Large intestine (tissue), 3 donors: ENCODE data around the gene PIK3C2G. TPM values are rescaled to one million over a fixed set of nuclear protein-coding genes. Genes with fewer than 3 reads are reported as not detected.
A peak's percentile ranks its signal among the peaks of the same experiment; 100 is the strongest.

Experiments
- DNase-seq, 2 donors: peaks; one replicate each; pipeline versions ENCODE4 v3.0.0 to v3.0.0-alpha.2; 2013
- H3K27ac ChIP-seq: one replicate; pipeline ENCODE4 v1.5.1; 2013; ENCODE audit warnings: low read length
- H3K27me3 ChIP-seq: 2 replicates; pipeline ENCODE4 v1.6.1; 2013; ENCODE audit warnings: low read length; ENCODE audit not compliant: control insufficient read depth, insufficient read depth
- H3K36me3 ChIP-seq: 2 replicates; pipeline ENCODE4 v1.6.1; 2013; ENCODE audit warnings: low read length; ENCODE audit not compliant: control insufficient read depth, insufficient read depth
- H3K4me1 ChIP-seq: one replicate; pipeline ENCODE4 v1.6.1; 2013; ENCODE audit warnings: low read length; ENCODE audit not compliant: control insufficient read depth, insufficient read depth
- H3K4me3 ChIP-seq: one replicate; pipeline ENCODE4 v1.5.1; 2013; ENCODE audit warnings: low read length
- H3K9me3 ChIP-seq: one replicate; pipeline ENCODE4 v1.6.1; 2013; ENCODE audit warnings: mild to moderate bottlenecking, low read depth, low read length, moderate library complexity; ENCODE audit not compliant: control insufficient read depth
- WGBS: methylation state at CpG from one replicate; pipeline ENCODE4 v1.1.5; 2013; ENCODE audit warnings: low lambda C conversion rate; ENCODE audit not compliant: insufficient coverage; 5-methylcytosine and 5-hydroxymethylcytosine counted together
- polyA plus RNA-seq: library from polyadenylated mRNA; unstranded; fragments of 120-200 nt; gene quantifications from one replicate; pipeline ENCODE4 v1.2.1, GENCODE V29; 2013

PIK3C2G gene
- polyA plus RNA-seq, 1 donor = 2.1 TPM

DNA sequence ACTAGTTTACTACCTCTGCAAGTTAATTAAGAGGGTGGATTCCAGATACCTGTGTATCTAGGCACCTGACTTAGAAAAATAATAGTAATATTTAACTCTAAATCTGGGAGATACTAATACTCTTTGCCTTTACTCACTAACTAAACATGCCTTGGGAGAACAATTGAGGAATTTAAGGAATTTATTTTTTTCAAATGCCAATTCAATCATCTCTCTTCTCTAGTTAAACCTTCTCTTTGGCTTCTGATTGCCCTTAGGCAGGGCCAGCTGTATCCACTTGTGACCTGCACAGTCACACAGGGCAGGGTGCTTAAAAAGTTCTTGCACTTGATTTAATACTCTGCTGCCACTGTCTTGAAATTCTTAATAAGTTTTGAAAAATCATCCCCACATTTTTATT lies 334.1 kb downstream of the PIK3C2G start:
- no peak overlapping the region for H3K4me3 ChIP-seq
- no peaks in the 10 kb centered on the region for H3K9me3 ChIP-seq
- H3K27ac ChIP-seq = no peak overlapping the region
- no peaks in the 10 kb centered on the region for H3K36me3 ChIP-seq
- DNase-seq = no peak
- H3K27me3 ChIP-seq = no peaks in the 10 kb centered on the region
- peaks cover 3% of the 10 kb centered on the region for H3K4me1 ChIP-seq

DNA sequence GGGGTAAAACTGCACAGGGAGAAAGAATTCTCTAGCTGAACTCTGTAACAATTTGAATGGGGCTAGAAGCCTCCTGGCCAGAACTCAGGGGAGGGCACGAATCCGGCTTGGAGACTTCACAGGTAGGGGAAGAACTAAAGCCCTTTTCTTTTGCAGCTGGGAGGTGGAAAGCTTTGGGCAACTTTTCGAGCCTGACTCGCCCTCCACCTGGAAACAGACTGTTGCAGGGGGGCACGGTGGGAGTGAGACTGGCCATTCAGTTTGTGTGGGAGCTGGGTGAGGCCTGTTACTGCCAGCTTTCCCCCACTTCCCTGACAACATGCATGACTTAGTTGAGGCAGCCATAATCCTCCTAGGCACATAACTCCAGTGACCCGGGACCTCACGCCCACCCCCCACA lies 340.6 kb downstream of the PIK3C2G start:
- H3K4me3 ChIP-seq = no peak overlapping the region
- DNase-seq = no peak
- no peaks in the 10 kb centered on the region for H3K27me3 ChIP-seq
- no peaks in the 10 kb centered on the region for H3K36me3 ChIP-seq
- no peak overlapping the region for H3K27ac ChIP-seq
- WGBS = no CpG with 5 or more reads among the region's 7 CpGs
- peaks cover 2% of the 10 kb centered on the region for H3K9me3 ChIP-seq
- H3K4me1 ChIP-seq = no peaks in the 10 kb centered on the region

DNA sequence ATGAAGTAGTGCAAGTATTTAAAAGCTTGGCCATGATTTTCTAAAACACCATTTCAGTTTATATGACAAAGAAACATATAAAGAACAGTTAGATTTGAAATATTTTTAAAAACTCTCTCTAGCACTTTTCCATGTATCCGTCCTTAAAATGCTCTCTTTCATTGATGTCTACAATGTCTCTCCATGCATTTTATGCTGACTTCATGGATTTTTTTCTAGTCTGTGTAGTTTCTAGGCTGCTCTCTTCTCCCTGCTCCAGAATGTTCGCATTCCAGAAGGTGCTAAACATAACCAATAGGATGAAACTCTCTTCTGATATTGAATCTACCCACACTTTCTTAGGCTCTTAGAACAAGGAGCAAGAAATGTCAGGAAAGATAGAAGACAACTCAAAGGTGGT lies 351.7 kb downstream of the PIK3C2G start:
- WGBS = 83% methylated on average over 1 of the region's 2 CpGs
- Histone ChIP-seq H3K4me1 (no peaks in the 10 kb centered on the region), H3K27ac (no peak overlapping the region), H3K9me3 (no peaks in the 10 kb centered on the region), H3K4me3 (no peak overlapping the region), H3K36me3 (no peaks in the 10 kb centered on the region), H3K27me3 (no peaks in the 10 kb centered on the region)
- no peak for DNase-seq

DNA sequence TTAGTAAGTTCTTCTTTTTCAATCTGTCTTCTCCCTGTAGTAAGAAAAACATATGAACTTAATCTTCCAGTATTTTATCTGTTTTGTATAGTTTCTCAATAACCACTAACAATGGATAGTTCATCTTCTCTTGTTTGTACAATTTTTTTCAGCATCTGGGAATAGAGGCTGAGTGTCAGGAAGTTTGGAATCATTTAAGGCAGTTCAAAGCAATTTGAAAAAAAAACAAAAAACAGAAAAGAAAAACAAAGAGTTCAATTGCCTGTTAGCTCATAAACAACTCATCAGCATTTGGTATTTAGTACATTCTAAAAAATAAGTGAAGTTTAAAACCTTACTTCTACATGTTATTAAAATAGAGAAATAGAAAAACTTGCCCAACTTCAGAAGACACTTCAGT lies 359.7 kb downstream of the PIK3C2G start:
- no peak overlapping the region for H3K4me3 ChIP-seq
- H3K4me1 ChIP-seq = no peaks in the 10 kb centered on the region
- H3K36me3 ChIP-seq = no peaks in the 10 kb centered on the region
- no peak overlapping the region for H3K27ac ChIP-seq
- no peak for DNase-seq
- peaks cover 2% of the 10 kb centered on the region for H3K9me3 ChIP-seq
- H3K27me3 ChIP-seq = no peaks in the 10 kb centered on the region

DNA sequence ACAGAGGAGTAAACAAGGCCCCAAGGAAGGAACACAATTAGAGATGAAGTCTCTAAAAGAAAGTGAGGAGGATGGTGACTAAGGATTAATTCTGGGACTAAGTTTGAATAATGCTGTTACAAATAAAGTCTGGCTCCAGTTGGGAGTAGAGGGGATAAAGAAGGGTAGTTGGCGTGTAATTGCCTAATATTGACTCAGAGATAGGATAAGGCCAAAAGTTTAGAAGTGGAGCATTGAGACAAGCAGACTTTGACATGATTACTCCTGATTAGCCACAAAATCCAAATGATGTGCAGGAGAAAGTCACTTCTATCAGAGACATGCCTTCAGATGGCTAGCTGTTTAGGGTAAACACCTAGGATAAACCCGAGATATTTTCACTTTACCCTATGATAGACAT lies 368.1 kb downstream of the PIK3C2G start:
- no peaks in the 10 kb centered on the region for H3K27me3 ChIP-seq
- H3K4me3 ChIP-seq = no peak overlapping the region
- H3K27ac ChIP-seq = no peak overlapping the region
- H3K4me1 ChIP-seq = no peaks in the 10 kb centered on the region
- peaks cover 13% of the 10 kb centered on the region for H3K9me3 ChIP-seq
- DNase-seq = no peak
- no peaks in the 10 kb centered on the region for H3K36me3 ChIP-seq
- 83% methylated on average over 1 of the region's 2 CpGs for WGBS

DNA sequence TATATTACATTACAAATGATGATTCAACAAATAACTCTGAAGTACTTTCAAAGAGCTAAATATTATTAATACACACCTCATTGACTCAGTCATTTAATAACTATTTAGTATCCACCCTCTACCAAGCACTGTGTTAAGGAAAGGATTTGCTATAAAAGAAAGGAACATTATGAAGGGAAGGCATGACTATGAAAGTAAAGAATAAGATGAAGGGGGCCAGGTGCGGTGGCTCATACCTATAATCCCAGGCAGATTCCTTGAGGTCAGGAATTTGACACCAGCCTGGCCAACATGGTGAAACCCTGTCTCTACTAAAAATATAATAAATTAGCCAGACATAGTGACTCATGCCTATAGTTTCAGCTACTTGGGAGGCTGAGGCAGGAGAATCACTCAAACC lies 368.6 kb downstream of the PIK3C2G start:
- Histone ChIP-seq H3K36me3 (no peaks in the 10 kb centered on the region), H3K9me3 (peaks cover 13% of the 10 kb centered on the region), H3K4me3 (no peak overlapping the region), H3K27me3 (no peaks in the 10 kb centered on the region), H3K27ac (no peak overlapping the region), H3K4me1 (no peaks in the 10 kb centered on the region)
- no CpG with 5 or more reads among the region's 1 CpG for WGBS
- DNase-seq = no peak

DNA sequence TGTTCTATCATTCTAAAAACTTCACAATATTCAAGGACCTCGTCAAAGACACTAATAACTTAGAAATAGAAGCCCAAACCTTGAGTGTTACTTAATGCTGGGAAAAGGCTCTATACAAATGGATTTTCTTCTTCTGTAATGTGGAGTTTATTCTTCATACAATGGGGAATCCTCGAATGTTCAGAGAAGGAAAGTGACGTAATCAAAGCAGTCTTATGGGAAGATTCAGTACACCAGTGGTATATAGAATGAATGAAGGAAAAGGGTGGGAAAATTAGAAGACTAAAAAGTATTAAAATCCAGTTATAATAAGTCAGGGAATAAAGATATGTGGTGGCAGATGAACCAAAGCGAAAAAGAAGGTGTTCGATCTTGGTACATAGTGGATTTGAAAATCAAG lies 370.0 kb downstream of the PIK3C2G start:
- no peak for DNase-seq
- Histone ChIP-seq H3K4me1 (no peaks in the 10 kb centered on the region), H3K36me3 (no peaks in the 10 kb centered on the region), H3K27ac (no peak overlapping the region), H3K9me3 (peaks cover 9% of the 10 kb centered on the region), H3K4me3 (no peak overlapping the region), H3K27me3 (no peaks in the 10 kb centered on the region)
- WGBS = 97% methylated on average over 3 of the region's 5 CpGs

DNA sequence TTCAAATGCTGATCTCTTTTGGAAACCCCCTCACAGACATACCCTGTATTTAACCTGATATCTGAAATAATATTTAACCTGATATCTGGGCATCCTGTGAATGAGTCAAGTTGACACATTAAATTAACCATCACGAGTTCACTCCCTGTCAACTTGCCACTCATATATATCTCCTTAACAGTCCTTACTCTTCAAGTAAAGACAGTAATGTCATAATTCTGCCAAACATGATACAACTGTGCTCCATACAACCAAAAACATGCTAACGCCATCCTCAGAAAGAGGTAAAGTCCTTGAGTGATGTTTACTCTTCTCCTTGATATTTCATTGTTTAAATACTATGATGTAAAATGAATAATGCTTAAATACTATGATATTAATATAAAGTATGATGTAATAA lies 371.5 kb downstream of the PIK3C2G start:
- no peaks in the 10 kb centered on the region for H3K9me3 ChIP-seq
- no peaks in the 10 kb centered on the region for H3K27me3 ChIP-seq
- H3K27ac ChIP-seq = no peak overlapping the region
- no CpG with 5 or more reads among the region's 2 CpGs for WGBS
- H3K4me3 ChIP-seq = no peak overlapping the region
- H3K36me3 ChIP-seq = no peaks in the 10 kb centered on the region
- H3K4me1 ChIP-seq = no peaks in the 10 kb centered on the region
- no peak for DNase-seq

DNA sequence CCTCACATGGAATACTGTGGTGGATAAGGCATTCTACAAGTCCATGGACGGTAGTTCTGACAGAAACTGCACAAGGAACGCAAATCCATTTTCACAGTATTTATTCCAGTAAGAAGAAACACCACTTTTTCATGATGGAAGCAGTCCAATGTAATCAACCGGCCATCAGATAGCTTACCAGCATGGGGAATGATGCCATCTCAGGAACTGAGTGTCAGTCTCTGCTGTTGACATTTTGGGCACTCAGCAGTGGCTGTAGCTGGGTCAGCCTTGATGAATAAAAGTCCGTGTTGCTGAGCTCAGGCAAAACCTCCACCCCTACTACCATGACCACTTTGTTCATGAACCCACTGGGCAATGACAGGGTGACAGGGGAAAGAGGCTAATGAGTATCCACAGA lies 373.1 kb downstream of the PIK3C2G start:
- Histone ChIP-seq H3K4me1 (no peaks in the 10 kb centered on the region), H3K27ac (no peak overlapping the region), H3K36me3 (no peaks in the 10 kb centered on the region), H3K27me3 (no peaks in the 10 kb centered on the region), H3K9me3 (no peaks in the 10 kb centered on the region), H3K4me3 (no peak overlapping the region)
- no peak for DNase-seq
- WGBS = 100% methylated on average over 1 of the region's 4 CpGs

DNA sequence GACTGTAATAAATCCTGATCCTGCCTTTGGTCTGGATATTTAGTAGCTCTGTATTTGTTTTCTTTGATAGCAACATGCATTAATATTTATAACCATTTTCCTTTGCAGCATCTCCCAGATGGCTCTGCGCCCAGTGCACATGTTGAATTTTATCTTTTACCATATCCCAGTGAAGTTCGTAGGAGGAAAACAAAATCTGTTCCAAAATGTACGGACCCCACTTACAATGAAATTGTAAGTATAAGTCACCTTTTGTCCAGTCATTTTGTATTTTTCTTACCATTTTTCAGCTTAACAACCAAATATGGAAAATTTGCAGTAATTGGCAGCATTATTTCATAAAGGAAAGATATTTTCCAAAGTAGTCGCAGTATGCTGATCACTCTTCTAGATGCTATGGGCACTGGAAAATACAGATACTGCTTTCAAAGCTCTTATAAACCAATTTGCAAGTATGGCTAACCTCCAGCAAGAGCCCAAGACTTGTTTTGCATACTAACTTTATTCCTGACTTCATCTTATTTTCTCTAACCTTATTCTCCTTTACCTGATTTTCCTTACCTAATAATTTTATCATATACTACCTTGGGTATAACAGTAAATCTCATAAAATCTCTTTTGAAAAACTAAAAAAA lies 379.1 kb downstream of the PIK3C2G start:
- WGBS = 86% methylated on average over 3 of the region's 4 CpGs
- H3K27me3 ChIP-seq = no peaks in the 10 kb centered on the region
- no peaks in the 10 kb centered on the region for H3K9me3 ChIP-seq
- no peaks in the 10 kb centered on the region for H3K4me1 ChIP-seq
- no peak for DNase-seq
- H3K27ac ChIP-seq = no peak overlapping the region
- no peaks in the 10 kb centered on the region for H3K36me3 ChIP-seq
- H3K4me3 ChIP-seq = no peak overlapping the region

DNA sequence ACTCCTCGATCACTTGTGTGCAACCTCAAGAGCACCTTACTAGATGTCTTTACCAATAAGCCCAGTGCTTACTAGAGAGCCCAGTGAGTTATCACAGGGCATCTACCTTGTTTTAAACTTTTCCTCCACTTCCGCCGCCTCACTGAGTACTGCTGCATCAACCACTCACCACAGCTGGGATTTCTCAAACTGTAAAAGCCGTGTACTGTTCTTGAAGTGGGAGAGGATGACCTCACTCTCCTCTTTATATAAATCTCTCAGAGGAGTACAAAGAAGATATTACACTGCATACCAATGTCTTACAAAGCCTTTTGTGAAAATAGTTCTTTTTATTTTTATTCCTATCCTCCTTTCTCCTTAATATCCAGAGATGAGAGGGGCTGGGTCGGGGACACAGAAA lies 382.4 kb downstream of the PIK3C2G start:
- Histone ChIP-seq H3K36me3 (no peaks in the 10 kb centered on the region), H3K9me3 (no peaks in the 10 kb centered on the region), H3K4me3 (no peak overlapping the region), H3K4me1 (peaks cover 5% of the 10 kb centered on the region), H3K27ac (peak overlapping the region; percentile 3), H3K27me3 (no peaks in the 10 kb centered on the region)
- peak; percentile 26 to 34 for DNase-seq
- WGBS = 50% methylated on average over 1 of the region's 5 CpGs
